ENCODE measurements around the gene SNX3.

SNX3 gene

DNA sequence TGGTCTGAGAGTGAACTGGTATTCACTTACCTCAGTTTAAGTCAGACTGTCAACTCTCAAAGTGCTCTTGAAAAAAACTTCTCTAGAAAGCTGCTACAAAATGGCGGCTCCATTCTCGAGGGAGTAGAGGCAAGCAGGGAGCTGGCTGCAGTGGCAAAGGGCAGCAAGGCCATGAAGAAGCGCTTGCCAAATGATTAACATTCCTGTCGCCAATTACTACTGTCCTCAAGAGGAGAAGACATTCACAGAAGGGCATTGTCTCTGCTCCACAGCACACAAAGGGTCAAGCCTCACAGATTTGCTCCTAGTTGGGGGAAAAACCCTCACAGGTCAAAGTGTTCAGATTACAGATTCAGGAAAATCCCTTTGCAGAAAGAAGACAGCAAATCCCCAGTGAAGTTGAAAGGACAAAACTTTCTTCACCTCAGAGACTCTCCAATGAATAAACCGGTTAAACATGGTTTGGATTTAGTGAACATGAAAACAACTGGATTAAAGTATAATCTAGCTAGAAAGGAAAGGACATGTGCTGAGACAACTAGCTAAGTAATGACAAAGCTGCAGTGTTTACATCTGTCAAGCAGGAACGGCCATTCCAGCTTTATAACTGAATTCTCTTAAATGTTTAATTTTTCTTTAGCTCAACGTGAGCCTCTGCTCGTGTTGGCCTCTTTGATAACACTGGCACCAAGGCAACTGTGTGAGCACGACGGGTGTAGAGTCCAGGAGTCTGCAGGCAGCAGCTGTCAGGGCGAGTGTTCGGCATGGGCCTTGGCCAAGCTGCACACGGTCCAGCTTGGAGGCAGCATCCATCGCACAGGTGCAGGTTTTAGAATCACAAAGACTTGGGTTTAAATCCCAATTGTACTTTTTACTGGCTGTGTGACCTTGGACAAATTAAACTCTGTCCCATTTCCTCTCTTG lies 57.4 kb downstream of the SNX3 start:
- no peak overlapping the region for H3K18ac ChIP-seq (ENCODE audit: low read length)
- no peak overlapping the region for H2BK12ac ChIP-seq (ENCODE audit: low read length)
- no peaks in the 10 kb centered on the region for H3K27me3 ChIP-seq (ENCODE audit: insufficient read depth, low read length)
- H4K8ac ChIP-seq (ENCODE audit: low read depth, low read length): no peak overlapping the region
- no peaks in the 10 kb centered on the region for H3K4me1 ChIP-seq (ENCODE audit: control insufficient read depth in 1 of 2, insufficient read depth in 2 of 2, low read length in 2 of 2)
- H2AFZ ChIP-seq (ENCODE audit: insufficient read depth, low read length, poor library complexity): no peak overlapping the region
- peaks cover 3 to 4% of the 10 kb centered on the region in 2 experiments for H3K36me3 ChIP-seq (ENCODE audit: control insufficient read depth in 1 of 2, insufficient read depth in 2 of 2, low read length in 2 of 2)
- H2AK5ac ChIP-seq (ENCODE audit: low read length): no peak overlapping the region
- no peak overlapping the region for H4K12ac ChIP-seq (ENCODE audit: low read depth, low read length)
- no peak overlapping the region for H2BK120ac ChIP-seq (ENCODE audit: insufficient read depth, low read length, poor library complexity)
- no peak overlapping the region for H3K14ac ChIP-seq (ENCODE audit: low read length)
- H4K91ac ChIP-seq (ENCODE audit: low read depth, low read length): no peak overlapping the region
- no peaks in the 10 kb centered on the region for H3K79me2 ChIP-seq (ENCODE audit: control insufficient read depth, insufficient read depth, low read length, poor library complexity)
- no peak overlapping the region for H3K27ac ChIP-seq (ENCODE audit: low read depth, low read length)
- no peak overlapping the region for H2BK5ac ChIP-seq (ENCODE audit: low read depth, low read length, poor library complexity)
- WGBS (ENCODE audit: extremely low coverage, insufficient coverage, insufficient read length): no CpG with 5 or more reads among the region's 14 CpGs
- no peak overlapping the region for H3K23ac ChIP-seq (ENCODE audit: low read length)
- H3K9me3 ChIP-seq (ENCODE audit: insufficient read depth, low read depth, low read length): peaks cover under 1% of the 10 kb centered on the region
- H3K79me1 ChIP-seq (ENCODE audit: low read length): no peaks in the 10 kb centered on the region
- H3K4me2 ChIP-seq (ENCODE audit: low read length): no peak overlapping the region
- H3K4me3 ChIP-seq (ENCODE audit: low read depth, low read length): no peak overlapping the region
- H3K9ac ChIP-seq (ENCODE audit: low read length): no peak overlapping the region
- DNase-seq: no peak
- no peak overlapping the region for H3K4ac ChIP-seq (ENCODE audit: low read depth, low read length)

DNA sequence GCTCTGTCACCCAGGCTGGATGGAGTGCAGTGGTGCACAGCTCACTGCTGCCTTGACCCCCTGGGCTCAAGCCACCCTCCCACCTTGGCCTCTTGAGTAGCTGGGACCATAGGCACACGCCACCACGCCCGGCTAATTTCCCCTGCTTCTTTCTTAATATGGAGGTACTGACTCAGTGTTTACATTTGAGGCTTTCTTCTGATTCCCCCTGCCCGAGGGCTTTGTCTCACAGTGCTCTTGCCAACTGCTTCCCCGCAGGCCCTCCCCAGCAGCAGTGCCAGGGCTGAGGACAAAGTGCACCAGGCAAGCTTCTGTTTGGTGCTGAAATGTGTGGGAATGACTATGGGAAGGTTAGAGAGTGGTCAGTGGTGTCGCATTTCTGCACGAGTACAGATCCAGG lies 60.2 kb downstream of the SNX3 start:
- no peak overlapping the region for H4K91ac ChIP-seq (ENCODE audit: low read depth, low read length)
- H3K18ac ChIP-seq (ENCODE audit: low read length): no peak overlapping the region
- peaks cover 1% of the 10 kb centered on the region for H3K9me3 ChIP-seq (ENCODE audit: insufficient read depth, low read depth, low read length)
- no peak overlapping the region for H3K14ac ChIP-seq (ENCODE audit: low read length)
- H3K36me3 ChIP-seq (ENCODE audit: control insufficient read depth in 1 of 2, insufficient read depth in 2 of 2, low read length in 2 of 2): peaks cover 2% of the 10 kb centered on the region in 2 experiments
- no peaks in the 10 kb centered on the region for H3K79me1 ChIP-seq (ENCODE audit: low read length)
- H2BK120ac ChIP-seq (ENCODE audit: insufficient read depth, low read length, poor library complexity): no peak overlapping the region
- no peak overlapping the region for H3K9ac ChIP-seq (ENCODE audit: low read length)
- H3K4ac ChIP-seq (ENCODE audit: low read depth, low read length): no peak overlapping the region
- no peak overlapping the region for H3K23ac ChIP-seq (ENCODE audit: low read length)
- H2BK5ac ChIP-seq (ENCODE audit: low read depth, low read length, poor library complexity): no peak overlapping the region
- H3K4me3 ChIP-seq (ENCODE audit: low read depth, low read length): no peak overlapping the region
- WGBS (ENCODE audit: extremely low coverage, insufficient coverage, insufficient read length): no CpG with 5 or more reads among the region's 7 CpGs
- no peaks in the 10 kb centered on the region for H3K79me2 ChIP-seq (ENCODE audit: control insufficient read depth, insufficient read depth, low read length, poor library complexity)
- no peaks in the 10 kb centered on the region for H3K27me3 ChIP-seq (ENCODE audit: insufficient read depth, low read length)
- no peak overlapping the region for H3K4me2 ChIP-seq (ENCODE audit: low read length)
- peak in 1 of 2 donors; percentile 18 for DNase-seq
- no peak overlapping the region for H4K8ac ChIP-seq (ENCODE audit: low read depth, low read length)
- no peak overlapping the region for H2AFZ ChIP-seq (ENCODE audit: insufficient read depth, low read length, poor library complexity)
- H3K4me1 ChIP-seq (ENCODE audit: control insufficient read depth in 1 of 2, insufficient read depth in 2 of 2, low read length in 2 of 2): no peaks in the 10 kb centered on the region
- no peak overlapping the region for H2AK5ac ChIP-seq (ENCODE audit: low read length)
- H2BK12ac ChIP-seq (ENCODE audit: low read length): no peak overlapping the region
- H4K12ac ChIP-seq (ENCODE audit: low read depth, low read length): no peak overlapping the region
- no peak overlapping the region for H3K27ac ChIP-seq (ENCODE audit: low read depth, low read length)

DNA sequence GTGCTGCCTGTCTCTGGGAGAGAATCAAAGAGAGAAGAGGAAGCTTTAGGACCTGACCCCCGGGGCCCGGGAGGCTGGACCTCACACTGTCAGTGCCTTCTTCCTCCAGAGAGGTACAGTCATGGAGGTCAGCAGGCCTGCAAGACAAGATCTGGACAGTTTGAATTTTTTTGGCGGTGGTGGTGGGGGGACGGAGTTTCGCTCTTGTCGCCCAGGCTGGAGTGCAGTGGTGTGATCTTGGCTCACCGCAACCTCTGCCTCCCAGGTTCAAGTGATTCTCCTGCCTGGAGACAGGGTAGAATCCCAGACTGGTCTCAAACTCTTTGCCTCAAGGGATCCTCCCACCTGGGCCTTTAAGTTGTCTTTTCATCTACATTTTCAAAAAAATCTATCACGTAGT lies 60.7 kb downstream of the SNX3 start:
- no peak overlapping the region for H3K4me2 ChIP-seq (ENCODE audit: low read length)
- H2AK5ac ChIP-seq (ENCODE audit: low read length): no peak overlapping the region
- no peak overlapping the region for H4K91ac ChIP-seq (ENCODE audit: low read depth, low read length)
- no peak overlapping the region for H3K14ac ChIP-seq (ENCODE audit: low read length)
- H2BK5ac ChIP-seq (ENCODE audit: low read depth, low read length, poor library complexity): no peak overlapping the region
- H3K18ac ChIP-seq (ENCODE audit: low read length): no peak overlapping the region
- no peaks in the 10 kb centered on the region for H3K27me3 ChIP-seq (ENCODE audit: insufficient read depth, low read length)
- no CpG with 5 or more reads among the region's 8 CpGs for WGBS (ENCODE audit: extremely low coverage, insufficient coverage, insufficient read length)
- no peaks in the 10 kb centered on the region for H3K79me2 ChIP-seq (ENCODE audit: control insufficient read depth, insufficient read depth, low read length, poor library complexity)
- DNase-seq: no peak
- H3K27ac ChIP-seq (ENCODE audit: low read depth, low read length): no peak overlapping the region
- no peak overlapping the region for H2BK120ac ChIP-seq (ENCODE audit: insufficient read depth, low read length, poor library complexity)
- H4K8ac ChIP-seq (ENCODE audit: low read depth, low read length): no peak overlapping the region
- H3K4ac ChIP-seq (ENCODE audit: low read depth, low read length): no peak overlapping the region
- H4K12ac ChIP-seq (ENCODE audit: low read depth, low read length): no peak overlapping the region
- H3K9ac ChIP-seq (ENCODE audit: low read length): no peak overlapping the region
- no peaks in the 10 kb centered on the region for H3K4me1 ChIP-seq (ENCODE audit: control insufficient read depth in 1 of 2, insufficient read depth in 2 of 2, low read length in 2 of 2)
- H2AFZ ChIP-seq (ENCODE audit: insufficient read depth, low read length, poor library complexity): no peak overlapping the region
- no peaks in the 10 kb centered on the region for H3K79me1 ChIP-seq (ENCODE audit: low read length)
- H3K4me3 ChIP-seq (ENCODE audit: low read depth, low read length): no peak overlapping the region
- H3K9me3 ChIP-seq (ENCODE audit: insufficient read depth, low read depth, low read length): peaks cover 1% of the 10 kb centered on the region
- peaks cover 2% of the 10 kb centered on the region in 2 experiments for H3K36me3 ChIP-seq (ENCODE audit: control insufficient read depth in 1 of 2, insufficient read depth in 2 of 2, low read length in 2 of 2)
- H2BK12ac ChIP-seq (ENCODE audit: low read length): no peak overlapping the region
- no peak overlapping the region for H3K23ac ChIP-seq (ENCODE audit: low read length)

DNA sequence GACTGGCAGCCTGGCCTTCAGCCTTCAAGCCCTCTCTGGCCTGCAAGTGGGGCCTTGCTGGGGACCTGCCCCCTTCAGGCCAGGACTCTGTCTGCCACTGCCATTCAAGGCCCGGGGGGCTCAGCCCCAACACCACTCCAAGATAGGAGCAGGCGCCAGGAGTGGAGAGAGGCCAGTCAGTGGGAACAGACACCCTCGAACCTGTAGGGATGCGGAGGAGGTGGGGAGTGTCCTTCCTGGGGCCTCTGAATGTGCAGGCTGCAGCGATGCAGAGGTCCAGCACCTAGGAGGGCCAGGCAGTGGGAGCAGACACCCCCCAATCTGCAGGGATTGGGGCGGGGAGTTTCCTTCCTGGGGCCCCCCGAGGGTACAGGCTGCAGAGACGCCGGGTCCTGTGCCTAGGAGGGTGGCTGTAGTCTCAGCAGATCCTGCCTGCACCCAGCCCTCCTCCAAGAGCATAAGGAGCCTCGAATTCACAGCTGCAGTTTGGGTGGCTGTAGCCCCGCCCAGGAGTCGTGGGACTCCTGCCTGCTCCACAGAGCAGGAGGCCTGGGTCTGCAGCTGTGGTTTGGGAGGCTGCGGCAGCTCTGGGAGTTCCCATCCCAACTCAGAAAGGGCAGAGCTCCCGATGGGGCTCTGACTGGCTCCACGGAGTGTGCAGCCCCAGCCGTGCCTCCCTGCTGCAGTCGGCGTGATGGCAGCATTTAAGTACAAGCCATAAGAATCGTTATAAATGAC lies 61.9 kb downstream of the SNX3 start:
- Histone ChIP-seq H3K14ac (ENCODE audit: low read length) (no peak overlapping the region), H4K12ac (ENCODE audit: low read depth, low read length) (no peak overlapping the region), H3K9ac (ENCODE audit: low read length) (no peak overlapping the region), H3K18ac (ENCODE audit: low read length) (no peak overlapping the region), H3K36me3 (ENCODE audit: control insufficient read depth in 1 of 2, insufficient read depth in 2 of 2, low read length in 2 of 2) (peaks cover 2% of the 10 kb centered on the region in 2 experiments), H3K4ac (ENCODE audit: low read depth, low read length) (no peak overlapping the region), H3K4me1 (ENCODE audit: control insufficient read depth in 1 of 2, insufficient read depth in 2 of 2, low read length in 2 of 2) (no peaks in the 10 kb centered on the region), H2AFZ (ENCODE audit: insufficient read depth, low read length, poor library complexity) (no peak overlapping the region), H3K27me3 (ENCODE audit: insufficient read depth, low read length) (no peaks in the 10 kb centered on the region), H4K8ac (ENCODE audit: low read depth, low read length) (no peak overlapping the region), H3K27ac (ENCODE audit: low read depth, low read length) (no peak overlapping the region), H3K79me2 (ENCODE audit: control insufficient read depth, insufficient read depth, low read length, poor library complexity) (no peaks in the 10 kb centered on the region), H2BK120ac (ENCODE audit: insufficient read depth, low read length, poor library complexity) (no peak overlapping the region), H2AK5ac (ENCODE audit: low read length) (no peak overlapping the region), H3K4me2 (ENCODE audit: low read length) (no peak overlapping the region), H4K91ac (ENCODE audit: low read depth, low read length) (no peak overlapping the region), H3K79me1 (ENCODE audit: low read length) (no peaks in the 10 kb centered on the region), H3K4me3 (ENCODE audit: low read depth, low read length) (no peak overlapping the region), H2BK5ac (ENCODE audit: low read depth, low read length, poor library complexity) (no peak overlapping the region), H3K9me3 (ENCODE audit: insufficient read depth, low read depth, low read length) (peaks cover 1% of the 10 kb centered on the region), H2BK12ac (ENCODE audit: low read length) (no peak overlapping the region), H3K23ac (ENCODE audit: low read length) (no peak overlapping the region)
- no peak for DNase-seq
- WGBS (ENCODE audit: extremely low coverage, insufficient coverage, insufficient read length): no CpG with 5 or more reads among the region's 19 CpGs
